ENCODE results near the gene ZNF521. TPM values are rescaled to one million over a fixed set of nuclear protein-coding genes. Genes with fewer than 3 reads are reported as not detected.

ZNF521 gene
- total and polyA plus RNA-seq, 2 of the 13 experiments (the other 11 are each of a cell fraction or from before 2014, with no cell fraction given) = 0.02 TPM; not detected in 1

DNA sequence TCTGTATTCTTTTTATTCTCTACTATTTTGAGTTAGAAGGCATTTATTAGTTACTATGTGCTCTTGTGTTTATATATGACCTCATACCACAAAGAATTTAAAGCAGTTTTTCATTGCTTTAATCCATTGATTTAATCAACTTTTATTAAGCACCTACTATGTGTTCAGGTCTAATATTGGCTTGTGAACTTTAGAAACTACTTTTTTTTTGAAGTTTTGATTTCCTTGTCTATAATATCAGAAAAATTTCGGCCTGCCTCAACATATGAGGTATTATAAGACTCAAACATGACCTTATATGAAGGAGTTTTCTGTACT is 117.7 kb downstream of the ZNF521 start:
- Histone ChIP-seq H3K4me1 (ENCODE audit: insufficient read depth, low read length) (no peaks in the 10 kb centered on the region), H3K36me3 (replicated peaks in 1 of 2; ENCODE audit: control insufficient read depth in 1 of 2, insufficient read depth in 2 of 2, low read length in 2 of 2) (no peaks in the 10 kb centered on the region), H2AFZ (ENCODE audit: low read length) (no peak overlapping the region), H3K27me3 (ENCODE audit: control insufficient read depth in 1 of 2, insufficient read depth in 2 of 2, low read length in 2 of 2) (peaks cover 0 to 2% of the 10 kb centered on the region in 2 experiments; a peak in 2 of 5 replicates), H3K4me3 (replicated peaks in 1 of 3; ENCODE audit: insufficient read depth in 1 of 3, low read depth in 2 of 3, low read length in 3 of 3) (no peak overlapping the region), H3K4me2 (ENCODE audit: low read depth, low read length) (no peak overlapping the region), H3K9ac (ENCODE audit: insufficient read depth, low read depth, low read length) (no peak overlapping the region), H3K79me2 (ENCODE audit: insufficient read depth, low read length) (no peaks in the 10 kb centered on the region), H3K9me3 (ENCODE audit: low read length) (no peaks in the 10 kb centered on the region), H4K20me1 (ENCODE audit: insufficient read depth, low read length) (no peaks in the 10 kb centered on the region), H3K27ac (ENCODE audit: extremely low read length, insufficient read depth, low read length) (no peak overlapping the region)
- FAIRE-seq (no peak), ATAC-seq (no peak), DNase-seq (ENCODE audit: low spot score) (no peak)
- TF ChIP-seq ZNF326 (CRISPR knock-in tag; IDR thresholded peaks at IDR 0.05; ENCODE audit: borderline replicate concordance) (no peak), GTF3A (CRISPR knock-in tag; conservative IDR thresholded peaks at IDR 0.05) (no peak), ETV5 (CRISPR knock-in tag; IDR thresholded peaks at IDR 0.05; ENCODE audit: borderline replicate concordance) (no peak), PAX8 (CRISPR knock-in tag; IDR thresholded peaks at IDR 0.05; ENCODE audit: borderline replicate concordance) (no peak), TBX3 (IDR thresholded peaks at IDR 0.05; ENCODE audit: borderline replicate concordance) (no peak), ZNF703 (CRISPR knock-in tag; IDR thresholded peaks at IDR 0.05; ENCODE audit: borderline replicate concordance) (no peak), HMG20A (CRISPR knock-in tag; IDR thresholded peaks at IDR 0.05; ENCODE audit: borderline replicate concordance) (no peak), RELA (CRISPR knock-in tag; IDR thresholded peaks at IDR 0.05) (no peak)
- TF ChIP-seq, protein P1, sequence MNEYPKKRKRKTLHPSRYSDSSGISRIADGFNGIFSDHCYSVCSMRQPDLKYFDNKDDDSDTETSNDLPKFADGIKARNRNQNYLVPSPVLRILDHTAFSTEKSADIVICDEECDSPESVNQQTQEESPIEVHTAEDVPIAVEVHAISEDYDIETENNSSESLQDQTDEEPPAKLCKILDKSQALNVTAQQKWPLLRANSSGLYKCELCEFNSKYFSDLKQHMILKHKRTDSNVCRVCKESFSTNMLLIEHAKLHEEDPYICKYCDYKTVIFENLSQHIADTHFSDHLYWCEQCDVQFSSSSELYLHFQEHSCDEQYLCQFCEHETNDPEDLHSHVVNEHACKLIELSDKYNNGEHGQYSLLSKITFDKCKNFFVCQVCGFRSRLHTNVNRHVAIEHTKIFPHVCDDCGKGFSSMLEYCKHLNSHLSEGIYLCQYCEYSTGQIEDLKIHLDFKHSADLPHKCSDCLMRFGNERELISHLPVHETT (CRISPR knock-in tag; conservative IDR thresholded peaks at IDR 0.05) = no peak
- TF ChIP-seq, protein P2, sequence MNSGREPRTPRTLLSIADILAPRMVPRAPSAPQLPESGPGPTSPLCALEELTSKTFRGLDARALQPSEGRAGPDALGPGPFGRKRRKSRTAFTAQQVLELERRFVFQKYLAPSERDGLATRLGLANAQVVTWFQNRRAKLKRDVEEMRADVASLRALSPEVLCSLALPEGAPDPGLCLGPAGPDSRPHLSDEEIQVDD (CRISPR knock-in tag; IDR thresholded peaks at IDR 0.05; ENCODE audit: borderline replicate concordance) = no peak
- TF ChIP-seq, protein P3, sequence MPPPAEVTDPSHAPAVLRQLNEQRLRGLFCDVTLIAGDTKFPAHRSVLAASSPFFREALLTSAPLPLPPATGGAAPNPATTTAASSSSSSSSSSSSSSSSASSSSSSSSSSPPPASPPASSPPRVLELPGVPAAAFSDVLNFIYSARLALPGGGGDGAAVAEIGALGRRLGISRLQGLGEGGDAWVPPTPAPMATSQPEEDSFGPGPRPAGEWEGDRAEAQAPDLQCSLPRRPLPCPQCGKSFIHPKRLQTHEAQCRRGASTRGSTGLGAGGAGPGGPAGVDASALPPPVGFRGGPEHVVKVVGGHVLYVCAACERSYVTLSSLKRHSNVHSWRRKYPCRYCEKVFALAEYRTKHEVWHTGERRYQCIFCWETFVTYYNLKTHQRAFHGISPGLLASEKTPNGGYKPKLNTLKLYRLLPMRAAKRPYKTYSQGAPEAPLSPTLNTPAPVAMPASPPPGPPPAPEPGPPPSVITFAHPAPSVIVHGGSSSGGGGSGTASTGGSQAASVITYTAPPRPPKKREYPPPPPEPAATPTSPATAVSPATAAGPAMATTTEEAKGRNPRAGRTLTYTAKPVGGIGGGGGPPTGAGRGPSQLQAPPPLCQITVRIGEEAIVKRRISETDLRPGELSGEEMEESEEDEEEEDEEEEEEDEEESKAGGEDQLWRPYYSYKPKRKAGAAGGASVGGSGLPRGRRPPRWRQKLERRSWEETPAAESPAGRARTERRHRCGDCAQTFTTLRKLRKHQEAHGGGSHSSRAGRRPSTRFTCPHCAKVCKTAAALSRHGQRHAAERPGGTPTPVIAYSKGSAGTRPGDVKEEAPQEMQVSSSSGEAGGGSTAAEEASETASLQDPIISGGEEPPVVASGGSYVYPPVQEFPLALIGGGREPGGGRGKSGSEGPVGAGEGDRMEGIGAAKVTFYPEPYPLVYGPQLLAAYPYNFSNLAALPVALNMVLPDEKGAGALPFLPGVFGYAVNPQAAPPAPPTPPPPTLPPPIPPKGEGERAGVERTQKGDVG (CRISPR knock-in tag; IDR thresholded peaks at IDR 0.05; ENCODE audit: borderline replicate concordance) = no peak
- no TSS peak for BruUV-seq (replicated peaks)
- intact Hi-C loops (cut with micrococcal nuclease; ENCODE audit: unreplicated experiment) (no loop called here), in situ Hi-C loops (cut with HindIII; ENCODE audit: extremely low pct_ligation_motif_present, low pct_unique_long_range_greater_than_20kb) (no loop called here)
- POLR2A ChIA-PET = no interaction called here
- CTCF ChIA-PET (ENCODE audit: low intra/inter-chr PET ratio, low total read pairs) = no interaction called here
- 4% methylated on average over 1 of the region's 1 CpG for WGBS (ENCODE audit: low lambda C conversion rate)
